GM13976 (cell line): Measurements from ENCODE around the gene PIK3AP1.
"Not testable (repeated sequence)": the region's sequence is repeated elsewhere in the genome, so short reads cannot be mapped to it uniquely, and the experiment has no call there.

Experiments used
- DNase-seq: peaks from one replicate; pipeline ENCODE4 v3.0.0; 2012; ENCODE audit warnings: low spot score
- CTCF ChIP-seq: IDR thresholded peaks from 2 replicates; pipeline ENCODE4 v1.5.1; 2012; ENCODE audit warnings: borderline replicate concordance, mild to moderate bottlenecking; ENCODE audit not compliant: insufficient read depth; ENCODE audit errors: extremely low read depth, missing control alignments, control extremely low read depth
- in situ Hi-C: fragments of 300-500 bp; cut with MboI; formaldehyde crosslinking; loops from one replicate; pipeline ENCODE4 v1.12.0; 2022; ENCODE audit warnings: low sequenced_read_pairs, mixed read lengths, inconsistent platforms; ENCODE audit not compliant: unreplicated experiment

PIK3AP1 gene

GRCh38 chr10:96745950-96746349 lies 25.6 kb upstream of the PIK3AP1 start:
- TF ChIP-seq CTCF: no peak
- DNase-seq: no peak
- in situ Hi-C loops: no loop called here

- peak; percentile 38 for TF ChIP-seq CTCF
- in situ Hi-C loops: no loop called here
- DNase-seq: no peak
Observed at GRCh38 chr10:96743988-96744585, 23.8 kb upstream of the PIK3AP1 start.

GRCh38 chr10:96741557-96741956 lies 21.2 kb upstream of the PIK3AP1 start:
- in situ Hi-C loops, DNase-seq: not testable (repeated sequence)

GRCh38 chr10:96740579-96741281 lies 20.4 kb upstream of the PIK3AP1 start:
- TF ChIP-seq CTCF: no peak
- in situ Hi-C loops: no loop called here
- no peak for DNase-seq

GRCh38 chr10:96740141-96740540 lies 19.8 kb upstream of the PIK3AP1 start:
- no peak for TF ChIP-seq CTCF
- in situ Hi-C loops: no loop called here
- DNase-seq: no peak

GRCh38 chr10:96737307-96737902 lies 17.1 kb upstream of the PIK3AP1 start:
- in situ Hi-C loops, DNase-seq: not testable (repeated sequence)

GRCh38 chr10:96724621-96725020 lies 4.3 kb upstream of the PIK3AP1 start:
- DNase-seq: no peak
- TF ChIP-seq CTCF: no peak
- in situ Hi-C loops: no loop called here

- DNase-seq: no peak
- TF ChIP-seq CTCF: no peak
- in situ Hi-C loops: no loop called here
Observed at GRCh38 chr10:96721207-96721572, 876 bp upstream of the PIK3AP1 start.
